ENCODE data around the gene COL4A1. TPM values are rescaled to one million over a fixed set of nuclear protein-coding genes. Genes with fewer than 3 reads are reported as not detected.

Gene COL4A1
- total RNA-seq, 2 donors from 2014 or later = 505 to 852 TPM

- Histone ChIP-seq H3K27ac (no peak overlapping the region), H3K36me3 (no peaks in the 10 kb centered on the region), H3K9me3 (no peaks in the 10 kb centered on the region), H3K4me3 (no peak overlapping the region), H3K27me3 (replicated peaks; ENCODE audit: insufficient read depth) (no peaks in the 10 kb centered on the region), H3K4me1 (ENCODE audit: control insufficient read depth in 1 of 2, low read depth in 2 of 2) (peaks cover 2 to 30% of the 10 kb centered on the region in 2 donors)
- no peak for DNase-seq (ENCODE audit: low spot score)
- ATAC-seq (ENCODE audit: insufficient number of reproducible peaks, low FRiP score, low read depth) = no peak
- TF ChIP-seq, protein P1, sequence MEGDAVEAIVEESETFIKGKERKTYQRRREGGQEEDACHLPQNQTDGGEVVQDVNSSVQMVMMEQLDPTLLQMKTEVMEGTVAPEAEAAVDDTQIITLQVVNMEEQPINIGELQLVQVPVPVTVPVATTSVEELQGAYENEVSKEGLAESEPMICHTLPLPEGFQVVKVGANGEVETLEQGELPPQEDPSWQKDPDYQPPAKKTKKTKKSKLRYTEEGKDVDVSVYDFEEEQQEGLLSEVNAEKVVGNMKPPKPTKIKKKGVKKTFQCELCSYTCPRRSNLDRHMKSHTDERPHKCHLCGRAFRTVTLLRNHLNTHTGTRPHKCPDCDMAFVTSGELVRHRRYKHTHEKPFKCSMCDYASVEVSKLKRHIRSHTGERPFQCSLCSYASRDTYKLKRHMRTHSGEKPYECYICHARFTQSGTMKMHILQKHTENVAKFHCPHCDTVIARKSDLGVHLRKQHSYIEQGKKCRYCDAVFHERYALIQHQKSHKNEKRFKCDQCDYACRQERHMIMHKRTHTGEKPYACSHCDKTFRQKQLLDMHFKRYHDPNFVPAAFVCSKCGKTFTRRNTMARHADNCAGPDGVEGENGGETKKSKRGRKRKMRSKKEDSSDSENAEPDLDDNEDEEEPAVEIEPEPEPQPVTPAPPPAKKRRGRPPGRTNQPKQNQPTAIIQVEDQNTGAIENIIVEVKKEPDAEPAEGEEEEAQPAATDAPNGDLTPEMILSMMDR (IDR thresholded peaks at IDR 0.05) = no peak
These were observed 178.4 kb downstream of the COL4A1 start for GRCh38 chr13:110128546-110128945.

GRCh38 chr13:110127986-110128511 is 178.9 kb downstream of the COL4A1 start:
- H3K9me3 ChIP-seq = no peaks in the 10 kb centered on the region
- H3K4me3 ChIP-seq = no peak overlapping the region
- no peak overlapping the region for H3K27ac ChIP-seq
- TF ChIP-seq, protein P1 (IDR thresholded peaks at IDR 0.05) = no peak
- H3K4me1 ChIP-seq (ENCODE audit: control insufficient read depth in 1 of 2, low read depth in 2 of 2) = peaks cover 5 to 35% of the 10 kb centered on the region in 2 donors
- DNase-seq (ENCODE audit: low spot score) (no peak), ATAC-seq (ENCODE audit: insufficient number of reproducible peaks, low FRiP score, low read depth) (no peak)
- no peaks in the 10 kb centered on the region for H3K27me3 ChIP-seq (replicated peaks; ENCODE audit: insufficient read depth)
- no peaks in the 10 kb centered on the region for H3K36me3 ChIP-seq

DNA sequence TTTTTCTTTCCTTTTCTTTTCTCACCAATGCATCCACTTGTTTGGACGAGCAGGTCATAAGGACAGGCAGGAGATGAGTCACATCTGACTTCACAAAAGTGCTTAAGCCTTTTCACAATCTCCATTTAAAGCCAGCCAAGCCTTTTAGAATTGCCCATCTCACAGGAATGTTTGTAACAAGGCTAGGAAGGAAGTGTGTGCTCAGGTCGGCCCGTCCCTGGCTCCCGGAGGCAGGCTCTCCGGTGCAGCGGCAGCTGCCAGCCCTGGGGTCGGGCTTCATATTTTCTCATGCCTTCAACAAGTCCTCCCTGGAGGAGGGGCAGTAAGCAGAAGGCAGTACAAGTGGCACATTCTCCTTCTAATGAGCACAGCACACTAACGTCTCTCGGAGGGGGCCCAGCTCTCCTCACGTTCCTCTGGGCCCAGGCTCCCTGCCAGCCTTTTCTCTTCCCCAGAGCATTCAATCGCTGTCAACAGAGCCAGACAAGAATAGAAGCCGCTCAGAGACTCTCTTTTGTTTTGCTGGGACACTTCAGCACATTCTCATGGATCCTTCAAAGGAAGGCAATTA is 180.5 kb downstream of the COL4A1 start:
- Histone ChIP-seq H3K36me3 (no peaks in the 10 kb centered on the region), H3K27me3 (replicated peaks; ENCODE audit: insufficient read depth) (no peaks in the 10 kb centered on the region), H3K27ac (peak overlapping the region; percentile 66 to 85), H3K4me3 (peak overlapping the region; percentile 49), H3K4me1 (ENCODE audit: control insufficient read depth in 1 of 2, low read depth in 2 of 2) (peaks cover 5 to 39% of the 10 kb centered on the region in 2 donors), H3K9me3 (no peaks in the 10 kb centered on the region)
- ATAC-seq (ENCODE audit: insufficient number of reproducible peaks, low FRiP score, low read depth) (peak; percentile 95), DNase-seq (ENCODE audit: low spot score) (no peak)
- TF ChIP-seq, protein P1 (IDR thresholded peaks at IDR 0.05) = no peak

DNA sequence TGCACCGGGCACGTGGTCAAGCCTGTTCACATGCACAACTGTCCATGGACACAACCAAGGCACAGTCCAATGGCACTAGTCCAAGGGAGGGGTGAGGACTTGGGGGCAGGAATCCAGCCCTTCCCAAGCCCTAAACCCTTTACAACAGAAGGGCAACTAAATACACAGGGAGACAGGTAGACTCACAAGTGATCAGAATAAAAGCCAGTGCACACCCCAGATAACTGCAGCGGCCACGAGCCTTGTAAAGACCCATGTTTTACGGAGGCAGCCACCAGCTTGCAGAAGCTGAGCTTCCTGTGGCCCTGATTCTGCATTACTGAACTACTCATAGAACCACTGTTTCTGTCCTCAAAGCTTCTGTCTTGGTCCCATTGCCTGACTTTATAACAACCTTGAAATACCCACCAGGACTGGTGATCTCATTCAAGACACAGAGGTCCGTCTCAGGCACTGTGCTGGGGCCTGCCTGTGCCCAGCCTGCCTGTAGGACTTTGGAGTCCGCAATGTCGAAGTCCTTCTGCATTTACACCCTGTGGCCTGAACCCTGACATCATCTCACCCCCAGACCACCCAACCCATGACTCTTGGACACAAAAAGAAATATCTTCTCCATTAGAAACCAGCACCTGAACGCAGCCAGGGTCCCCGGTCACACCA is 181.2 kb downstream of the COL4A1 start:
- DNase-seq (ENCODE audit: low spot score) (no peak), ATAC-seq (ENCODE audit: insufficient number of reproducible peaks, low FRiP score, low read depth) (no peak)
- TF ChIP-seq, protein P1 (IDR thresholded peaks at IDR 0.05) = no peak
- Histone ChIP-seq H3K9me3 (no peaks in the 10 kb centered on the region), H3K36me3 (no peaks in the 10 kb centered on the region), H3K4me3 (peak overlapping the region; percentile 49), H3K27ac (peak overlapping the region; percentile 66 to 85), H3K27me3 (replicated peaks; ENCODE audit: insufficient read depth) (no peaks in the 10 kb centered on the region), H3K4me1 (ENCODE audit: control insufficient read depth in 1 of 2, low read depth in 2 of 2) (peaks cover 5 to 39% of the 10 kb centered on the region in 2 donors)

DNA sequence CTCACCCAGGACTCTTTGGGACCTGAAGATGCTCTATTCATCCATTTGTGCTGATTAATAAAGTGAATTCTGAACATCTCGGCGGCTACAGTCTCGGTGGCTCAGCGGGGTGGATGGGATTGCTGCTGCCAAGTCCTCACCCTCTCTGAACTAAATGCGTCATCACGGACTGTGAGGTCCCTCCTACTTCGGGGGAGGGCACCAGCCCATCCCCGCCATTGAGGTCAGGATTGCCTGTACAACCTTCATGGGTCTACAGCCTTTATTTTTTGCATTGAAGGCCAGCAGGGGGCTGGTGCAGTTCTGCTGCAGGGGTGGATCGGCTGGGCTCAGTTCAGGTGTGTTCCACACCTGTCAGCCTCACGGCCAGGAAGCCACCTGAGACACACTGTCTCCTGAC is 181.8 kb downstream of the COL4A1 start:
- DNase-seq (ENCODE audit: low spot score) (no peak), ATAC-seq (ENCODE audit: insufficient number of reproducible peaks, low FRiP score, low read depth) (no peak)
- TF ChIP-seq, protein P1 (IDR thresholded peaks at IDR 0.05) = no peak
- H3K9me3 ChIP-seq = no peaks in the 10 kb centered on the region
- no peak overlapping the region for H3K27ac ChIP-seq
- peaks cover 5 to 39% of the 10 kb centered on the region in 2 donors for H3K4me1 ChIP-seq (ENCODE audit: control insufficient read depth in 1 of 2, low read depth in 2 of 2)
- H3K36me3 ChIP-seq = no peaks in the 10 kb centered on the region
- no peak overlapping the region for H3K4me3 ChIP-seq
- H3K27me3 ChIP-seq (replicated peaks; ENCODE audit: insufficient read depth) = no peaks in the 10 kb centered on the region
